HepG2 (cell line): ENCODE measurements around the gene TRIM9. TPM values are rescaled to one million over a fixed set of nuclear protein-coding genes. Genes with fewer than 3 reads are reported as not detected.

Source experiments
- ELF4 ChIP-seq: sonication (generic); formaldehyde crosslinking; IDR thresholded peaks from 2 replicates; pipeline ENCODE4 v1.5.0; 2020; ENCODE audit warnings: missing genetic modification reagents, mild to moderate bottlenecking, moderate library complexity, borderline replicate concordance
- HDAC1 ChIP-seq: sonication (generic); formaldehyde crosslinking; IDR thresholded peaks from 2 replicates; pipeline ENCODE4 v1.5.1; 2020; ENCODE audit warnings: mild to moderate bottlenecking, missing genetic modification reagents
- HNRNPH1 ChIP-seq: fragments of 200-400 bp; formaldehyde crosslinking; optimal IDR thresholded peaks from 2 replicates; pipeline ENCODE3; 2017; ENCODE audit warnings: mild to moderate bottlenecking, low read depth, low read length
- KAT8 ChIP-seq: IDR thresholded peaks from 2 replicates; pipeline ENCODE4 v1.6.1; 2016; ENCODE audit warnings: missing genetic modification reagents, missing compliant biosample characterization
- LRRFIP1 ChIP-seq: sonication (generic); formaldehyde crosslinking; conservative IDR thresholded peaks from 2 replicates; pipeline ENCODE4 v1.4.0; 2020; ENCODE audit warnings: missing genetic modification reagents
- MTA1 ChIP-seq: sonication (generic); formaldehyde crosslinking; IDR thresholded peaks from 2 replicates; pipeline ENCODE4 v1.4.0; 2020; ENCODE audit warnings: missing genetic modification reagents, mild to moderate bottlenecking, borderline replicate concordance
- ZNF225 ChIP-seq: sonication (generic); formaldehyde crosslinking; IDR thresholded peaks from 2 replicates; pipeline ENCODE4 v1.4.0; 2020; ENCODE audit warnings: mild to moderate bottlenecking, missing genetic modification reagents
- ZNF567 ChIP-seq: sonication (generic); formaldehyde crosslinking; IDR thresholded peaks from 2 replicates; pipeline ENCODE4 v1.8.1; 2023; ENCODE audit warnings: mild to moderate bottlenecking, missing genetic modification reagents, borderline replicate concordance
- ZNF629 ChIP-seq: sonication (generic); formaldehyde crosslinking; conservative IDR thresholded peaks from 2 replicates; pipeline ENCODE4 v1.5.0; 2020; ENCODE audit warnings: missing genetic modification reagents
- ZNF709 ChIP-seq: sonication (generic); formaldehyde crosslinking; IDR thresholded peaks from 2 replicates; pipeline ENCODE4 v1.5.0; 2020; ENCODE audit warnings: mild to moderate bottlenecking, missing genetic modification reagents
- polyA plus RNA-seq, 8 experiments: library from polyadenylated mRNA; depleted of rRNA in 3 of 8; stranded (reverse) in 7 of 8; unstranded in 1 of 8; fragments of >200 nt; fragmentation: Illumina TruSeq in 4 of 8; extraction: Trizol in 4 of 8; gene quantifications; 2 replicates each; pipeline versions ENCODE4 v1.2.1 to v1.2.3, GENCODE V29; 2011 to 2016; ENCODE audit warnings: low read depth in 4 of 8, missing spikeins in 1 of 8, mixed read lengths in 1 of 8; ENCODE audit not compliant: insufficient read depth in 1 of 8
- total RNA-seq, 5 experiments: library from RNA; depleted of rRNA; stranded (reverse); fragments of >200 nt; fragmentation: Illumina TruSeq; extraction: Trizol; gene quantifications; 2 replicates each; pipeline ENCODE4 v1.2.3, GENCODE V29; 2016; ENCODE audit warnings: low read depth in 1 of 5
- TF ChIP-seq, protein P1 (sequence below): sonication (generic); formaldehyde crosslinking; IDR thresholded peaks from 2 replicates; pipeline ENCODE4 v1.4.0; 2020; ENCODE audit warnings: missing genetic modification reagents

The TRIM9 gene
- total and polyA plus RNA-seq, 2 of the 13 experiments (the other 11 are each of a cell fraction or from before 2014, with no cell fraction given): 0.04 to 0.07 TPM

- TF ChIP-seq LRRFIP1: no peak
- TF ChIP-seq ELF4: no peak
- TF ChIP-seq, protein P1, sequence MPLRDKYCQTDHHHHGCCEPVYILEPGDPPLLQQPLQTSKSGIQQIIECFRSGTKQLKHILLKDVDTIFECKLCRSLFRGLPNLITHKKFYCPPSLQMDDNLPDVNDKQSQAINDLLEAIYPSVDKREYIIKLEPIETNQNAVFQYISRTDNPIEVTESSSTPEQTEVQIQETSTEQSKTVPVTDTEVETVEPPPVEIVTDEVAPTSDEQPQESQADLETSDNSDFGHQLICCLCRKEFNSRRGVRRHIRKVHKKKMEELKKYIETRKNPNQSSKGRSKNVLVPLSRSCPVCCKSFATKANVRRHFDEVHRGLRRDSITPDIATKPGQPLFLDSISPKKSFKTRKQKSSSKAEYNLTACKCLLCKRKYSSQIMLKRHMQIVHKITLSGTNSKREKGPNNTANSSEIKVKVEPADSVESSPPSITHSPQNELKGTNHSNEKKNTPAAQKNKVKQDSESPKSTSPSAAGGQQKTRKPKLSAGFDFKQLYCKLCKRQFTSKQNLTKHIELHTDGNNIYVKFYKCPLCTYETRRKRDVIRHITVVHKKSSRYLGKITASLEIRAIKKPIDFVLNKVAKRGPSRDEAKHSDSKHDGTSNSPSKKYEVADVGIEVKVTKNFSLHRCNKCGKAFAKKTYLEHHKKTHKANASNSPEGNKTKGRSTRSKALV (CRISPR knock-in tag): no peak
- no peak for TF ChIP-seq MTA1 (CRISPR knock-in tag)
- TF ChIP-seq ZNF709: no peak
- no peak for TF ChIP-seq HDAC1 (CRISPR knock-in tag)
- TF ChIP-seq ZNF225 (CRISPR knock-in tag): no peak
- no peak for TF ChIP-seq ZNF567 (CRISPR knock-in tag)
- TF ChIP-seq KAT8 (CRISPR knock-in tag): no peak
- TF ChIP-seq ZNF629 (CRISPR knock-in tag): no peak
- no peak for TF ChIP-seq HNRNPH1
Measured at GRCh38 chr14:51069055-51069454, 25.9 kb downstream of the TRIM9 start (continued).
